ENCODE data around the gene GALT. TPM values are rescaled to one million over a fixed set of nuclear protein-coding genes. Genes with fewer than 3 reads are reported as not detected.

Gene GALT
- total RNA-seq, 1 experiment from 2014 or later = 7.6 TPM

DNA sequence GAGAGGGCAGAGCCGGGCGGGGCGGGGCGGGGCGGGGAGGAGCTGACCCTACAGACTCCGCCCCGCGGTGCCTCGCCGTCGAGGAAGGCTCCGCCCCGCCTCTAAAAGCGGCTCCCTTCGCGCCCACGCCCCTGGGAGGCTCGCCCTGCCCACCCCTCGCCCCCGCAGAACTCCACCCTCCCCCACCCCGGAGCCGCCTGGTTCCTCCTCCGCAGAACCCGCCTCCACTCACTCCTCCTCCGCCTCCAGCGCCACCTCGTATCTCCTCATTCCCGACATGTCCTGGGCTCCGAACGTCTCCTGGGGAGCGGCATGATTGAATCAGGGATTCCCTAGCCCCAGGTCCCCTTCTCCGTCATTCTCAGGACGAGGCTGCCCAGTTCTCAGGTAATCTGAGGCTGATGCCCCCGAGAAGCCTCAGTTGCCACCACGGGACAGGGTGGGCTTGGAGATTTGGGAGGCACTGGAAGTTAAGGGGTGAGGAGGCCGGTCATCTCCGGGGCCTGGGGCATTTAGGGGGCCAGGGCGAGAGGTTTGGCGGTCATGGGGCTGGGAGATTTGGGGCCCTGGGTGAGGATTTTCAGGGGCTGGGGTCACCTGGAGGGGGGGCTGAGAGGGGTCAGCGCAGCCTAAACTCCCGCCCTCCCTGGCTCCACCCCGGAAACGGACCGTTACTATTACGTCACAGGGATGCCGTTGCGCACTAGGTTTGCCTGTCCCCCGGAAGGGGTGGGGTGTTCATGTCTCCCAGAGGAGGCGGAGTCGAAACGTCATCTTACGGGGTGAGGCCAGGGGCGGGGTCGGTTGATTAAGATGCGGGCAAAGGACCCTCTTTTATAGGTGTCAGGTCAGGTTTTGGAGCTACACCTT is 19.1 kb downstream of the GALT start:
- Histone ChIP-seq H3K27ac (ENCODE audit: low read length) (peak overlapping the region; percentile 62), H3K9me2 (replicated peaks; ENCODE audit: low read length) (no peaks in the 10 kb centered on the region), H3K27me3 (ENCODE audit: low read length) (no peaks in the 10 kb centered on the region), H3K4me1 (ENCODE audit: insufficient read depth, low read length) (peaks cover 3% of the 10 kb centered on the region), H3K4me2 (ENCODE audit: low read length) (peak overlapping the region; percentile 97), H3K4me3 (ENCODE audit: low read length) (peak overlapping the region; percentile 78), H3F3A (ENCODE audit: low read length, unreplicated experiment) (no peaks in the 10 kb centered on the region), H4K20me1 (ENCODE audit: low read length) (no peaks in the 10 kb centered on the region), H2AFZ (ENCODE audit: low read length) (peak overlapping the region; percentile 99), H3K79me2 (ENCODE audit: low read length) (no peaks in the 10 kb centered on the region), H3K9me3 (ENCODE audit: low read length) (no peaks in the 10 kb centered on the region), H3K36me3 (ENCODE audit: low read depth, low read length) (no peaks in the 10 kb centered on the region), H3K9ac (ENCODE audit: low read length) (peak overlapping the region; percentile 81)
- peak; percentile 81 for DNase-seq
- ATAC-seq = peak; percentile 85
- POLR2A ChIA-PET (ENCODE audit: unreplicated experiment) = interaction anchor here (1.2 kb wide), 1 partner anchor 14 kb away, joined by 5 read pairs; the partner anchor contains the start of gene IL11RA
- intact Hi-C loops (cut with micrococcal nuclease) = no loop called here
- TF ChIP-seq, protein P1, sequence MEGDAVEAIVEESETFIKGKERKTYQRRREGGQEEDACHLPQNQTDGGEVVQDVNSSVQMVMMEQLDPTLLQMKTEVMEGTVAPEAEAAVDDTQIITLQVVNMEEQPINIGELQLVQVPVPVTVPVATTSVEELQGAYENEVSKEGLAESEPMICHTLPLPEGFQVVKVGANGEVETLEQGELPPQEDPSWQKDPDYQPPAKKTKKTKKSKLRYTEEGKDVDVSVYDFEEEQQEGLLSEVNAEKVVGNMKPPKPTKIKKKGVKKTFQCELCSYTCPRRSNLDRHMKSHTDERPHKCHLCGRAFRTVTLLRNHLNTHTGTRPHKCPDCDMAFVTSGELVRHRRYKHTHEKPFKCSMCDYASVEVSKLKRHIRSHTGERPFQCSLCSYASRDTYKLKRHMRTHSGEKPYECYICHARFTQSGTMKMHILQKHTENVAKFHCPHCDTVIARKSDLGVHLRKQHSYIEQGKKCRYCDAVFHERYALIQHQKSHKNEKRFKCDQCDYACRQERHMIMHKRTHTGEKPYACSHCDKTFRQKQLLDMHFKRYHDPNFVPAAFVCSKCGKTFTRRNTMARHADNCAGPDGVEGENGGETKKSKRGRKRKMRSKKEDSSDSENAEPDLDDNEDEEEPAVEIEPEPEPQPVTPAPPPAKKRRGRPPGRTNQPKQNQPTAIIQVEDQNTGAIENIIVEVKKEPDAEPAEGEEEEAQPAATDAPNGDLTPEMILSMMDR (conservative IDR thresholded peaks at IDR 0.05; ENCODE audit: low read depth, low read length) = no peak
- TF ChIP-seq EZH2phosphoT487 (IDR thresholded peaks at IDR 0.05; ENCODE audit: borderline replicate concordance, low read length) = no peak
- TF ChIP-seq EZH2 (IDR thresholded peaks at IDR 0.05; ENCODE audit: low read length, unreplicated experiment) = no peak
- CTCF ChIA-PET = interaction anchor here (0.5 kb wide), 1 partner anchor 81 kb away, joined by 3 read pairs; no protein-coding TSS in a partner anchor
- BruUV-seq (replicated peaks) = TSS peak; percentile 81

DNA sequence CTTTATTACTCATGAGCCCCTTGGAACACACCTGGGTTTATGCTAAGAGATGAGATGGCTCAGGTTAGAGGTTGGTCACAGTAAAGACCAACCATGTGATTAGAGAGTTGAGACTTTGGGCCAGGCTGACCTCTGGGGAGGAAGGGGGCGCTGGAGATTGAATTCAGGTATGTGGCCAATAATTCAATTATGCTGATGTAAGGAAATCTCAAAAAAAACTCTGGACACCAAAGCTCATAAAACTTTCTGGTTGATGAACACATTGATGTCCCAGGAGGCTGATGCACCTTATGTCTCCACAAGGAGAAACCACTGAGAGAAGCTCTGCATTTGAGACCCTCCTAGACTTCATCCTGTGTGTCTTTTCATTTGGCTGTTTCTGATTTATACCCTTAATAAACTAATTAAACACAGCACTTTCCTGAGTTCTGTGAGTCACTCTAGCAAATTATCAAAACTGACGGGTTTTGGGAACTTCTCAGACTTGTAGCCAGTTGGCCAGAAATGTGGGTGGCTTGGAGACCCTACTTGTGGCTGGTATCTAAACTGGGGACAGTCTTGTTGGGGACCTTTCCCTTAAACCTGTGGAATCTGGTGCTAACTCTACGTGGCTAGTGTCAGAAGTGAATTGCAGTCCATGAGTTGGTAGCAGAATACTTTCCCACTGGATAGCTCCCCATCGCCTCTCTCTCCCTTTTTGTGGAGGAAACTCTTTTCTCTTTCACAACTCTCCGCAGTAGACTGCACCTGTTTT is 23.5 kb downstream of the GALT start:
- Histone ChIP-seq H4K20me1 (ENCODE audit: low read length) (no peaks in the 10 kb centered on the region), H3K4me3 (ENCODE audit: low read length) (no peak overlapping the region), H3K27me3 (ENCODE audit: low read length) (no peaks in the 10 kb centered on the region), H3K79me2 (ENCODE audit: low read length) (no peaks in the 10 kb centered on the region), H3K9me3 (ENCODE audit: low read length) (no peaks in the 10 kb centered on the region), H3K36me3 (ENCODE audit: low read depth, low read length) (no peaks in the 10 kb centered on the region), H3F3A (ENCODE audit: low read length, unreplicated experiment) (no peaks in the 10 kb centered on the region), H3K27ac (ENCODE audit: low read length) (no peak overlapping the region), H3K9me2 (replicated peaks; ENCODE audit: low read length) (no peaks in the 10 kb centered on the region), H2AFZ (ENCODE audit: low read length) (no peak overlapping the region), H3K4me1 (ENCODE audit: insufficient read depth, low read length) (peaks cover 3% of the 10 kb centered on the region), H3K4me2 (ENCODE audit: low read length) (no peak overlapping the region), H3K9ac (ENCODE audit: low read length) (no peak overlapping the region)
- ChIA-PET POLR2A (ENCODE audit: unreplicated experiment) (no interaction called here), CTCF (no interaction called here)
- no peak for DNase-seq
- ATAC-seq = no peak
- intact Hi-C loops (cut with micrococcal nuclease) = no loop called here
- no TSS peak for BruUV-seq (replicated peaks)
- TF ChIP-seq EZH2phosphoT487 (IDR thresholded peaks at IDR 0.05; ENCODE audit: borderline replicate concordance, low read length) (no peak), EZH2 (IDR thresholded peaks at IDR 0.05; ENCODE audit: low read length, unreplicated experiment) (no peak)
- TF ChIP-seq, protein P1 (conservative IDR thresholded peaks at IDR 0.05; ENCODE audit: low read depth, low read length) = no peak

Measured in PC-3 (cell line).